GM12891 (cell line): ENCODE data around the gene CDK18.

Source experiments
- PAX5 ChIP-seq: IDR thresholded peaks from 2 replicates; pipeline ENCODE4 v1.6.1; 2011; ENCODE audit warnings: low read length, moderate library complexity, mild to moderate bottlenecking; ENCODE audit not compliant: insufficient read depth, severe bottlenecking
- POLR2AphosphoS5 ChIP-seq: IDR thresholded peaks from 2 replicates; pipeline ENCODE4 v1.6.1; 2011; ENCODE audit warnings: low read depth, low read length, control low read depth
- TAF1 ChIP-seq: IDR thresholded peaks from 2 replicates; pipeline ENCODE4 v1.6.1; 2011; ENCODE audit warnings: low read depth, low read length, control low read depth

DNA sequence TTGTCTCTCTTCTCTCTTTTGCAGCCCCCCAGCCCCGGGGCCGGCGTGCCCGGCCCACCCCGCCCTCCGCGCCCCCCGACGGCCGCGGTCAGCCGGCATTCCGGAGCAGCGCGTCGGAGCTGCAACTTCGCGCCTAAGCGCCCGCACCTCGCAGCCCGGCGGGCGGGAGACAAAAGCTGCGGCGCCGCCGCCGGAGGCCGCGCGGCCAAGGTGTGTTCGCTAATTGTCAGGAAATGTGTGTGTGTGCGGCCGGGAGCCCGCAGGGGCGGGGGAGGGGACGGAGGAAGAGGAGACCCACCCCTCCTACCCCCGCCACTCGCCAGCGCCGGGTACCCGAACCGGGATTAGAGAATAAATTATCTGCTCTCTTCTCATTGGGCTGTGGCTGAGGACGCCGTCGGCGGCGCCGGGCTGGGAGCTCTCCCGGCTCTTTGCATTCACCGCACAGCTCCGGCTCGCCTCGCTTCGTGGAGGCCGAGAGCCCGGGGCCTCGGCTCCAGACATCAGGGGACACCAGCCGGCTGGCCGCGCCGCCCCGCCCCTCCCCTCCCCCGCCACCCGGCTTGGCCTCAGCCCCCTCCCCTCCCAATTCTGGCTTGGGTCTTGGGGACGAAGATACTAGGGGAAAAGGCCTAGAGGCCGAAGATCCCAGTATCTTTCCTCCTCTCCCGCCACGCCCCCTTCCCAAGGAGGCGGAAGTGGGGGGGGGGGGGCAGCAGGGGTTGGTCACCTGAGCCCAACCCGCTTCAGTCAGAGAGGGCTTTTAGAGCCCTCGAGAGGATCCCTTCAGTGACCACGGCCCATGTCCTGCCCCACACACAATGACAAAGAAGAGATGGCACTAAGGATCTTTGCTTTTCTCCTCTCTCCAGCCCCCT is 47.4 kb upstream of the CDK18 start:
- TF ChIP-seq POLR2AphosphoS5 (no peak), PAX5 (no peak), TAF1 (no peak)
